Measurements from ENCODE around the gene PACS1.

Gene PACS1

GRCh38 chr11:66267379-66268243 is 197.5 kb downstream of the PACS1 start:
- Histone ChIP-seq H3K9me2 (replicated peaks; ENCODE audit: control insufficient read depth, low read length) (no peaks in the 10 kb centered on the region), H3K9me3 (ENCODE audit: control insufficient read depth, insufficient read depth, low read length) (no peaks in the 10 kb centered on the region), H3F3A (ENCODE audit: control insufficient read depth, insufficient read depth) (peaks cover 5% of the 10 kb centered on the region), H3K79me2 (ENCODE audit: control insufficient read depth, low read length) (peaks cover 26% of the 10 kb centered on the region), H3K27me3 (ENCODE audit: control insufficient read depth, low read length) (no peaks in the 10 kb centered on the region), H3K4me1 (ENCODE audit: control insufficient read depth, low read length) (peaks cover 20% of the 10 kb centered on the region), H3K4me3 (ENCODE audit: low read length) (peak overlapping the region; percentile 96), H4K20me1 (ENCODE audit: control insufficient read depth, insufficient read depth, low read depth, low read length) (peaks cover 5% of the 10 kb centered on the region), H3K36me3 (ENCODE audit: control insufficient read depth, low read length) (peaks cover 73% of the 10 kb centered on the region), H3K27ac (ENCODE audit: low read depth, low read length) (peak overlapping the region; percentile 82), H3K4me2 (ENCODE audit: low read length) (peak overlapping the region; percentile 64)
- TF ChIP-seq, protein P1, sequence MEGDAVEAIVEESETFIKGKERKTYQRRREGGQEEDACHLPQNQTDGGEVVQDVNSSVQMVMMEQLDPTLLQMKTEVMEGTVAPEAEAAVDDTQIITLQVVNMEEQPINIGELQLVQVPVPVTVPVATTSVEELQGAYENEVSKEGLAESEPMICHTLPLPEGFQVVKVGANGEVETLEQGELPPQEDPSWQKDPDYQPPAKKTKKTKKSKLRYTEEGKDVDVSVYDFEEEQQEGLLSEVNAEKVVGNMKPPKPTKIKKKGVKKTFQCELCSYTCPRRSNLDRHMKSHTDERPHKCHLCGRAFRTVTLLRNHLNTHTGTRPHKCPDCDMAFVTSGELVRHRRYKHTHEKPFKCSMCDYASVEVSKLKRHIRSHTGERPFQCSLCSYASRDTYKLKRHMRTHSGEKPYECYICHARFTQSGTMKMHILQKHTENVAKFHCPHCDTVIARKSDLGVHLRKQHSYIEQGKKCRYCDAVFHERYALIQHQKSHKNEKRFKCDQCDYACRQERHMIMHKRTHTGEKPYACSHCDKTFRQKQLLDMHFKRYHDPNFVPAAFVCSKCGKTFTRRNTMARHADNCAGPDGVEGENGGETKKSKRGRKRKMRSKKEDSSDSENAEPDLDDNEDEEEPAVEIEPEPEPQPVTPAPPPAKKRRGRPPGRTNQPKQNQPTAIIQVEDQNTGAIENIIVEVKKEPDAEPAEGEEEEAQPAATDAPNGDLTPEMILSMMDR (IDR thresholded peaks at IDR 0.05; ENCODE audit: low read depth, low read length, poor library complexity, severe bottlenecking), result peak; percentile 17
- no peak for TF ChIP-seq EZH2phosphoT487 (IDR thresholded peaks at IDR 0.05; ENCODE audit: borderline replicate concordance, low read length)

DNA sequence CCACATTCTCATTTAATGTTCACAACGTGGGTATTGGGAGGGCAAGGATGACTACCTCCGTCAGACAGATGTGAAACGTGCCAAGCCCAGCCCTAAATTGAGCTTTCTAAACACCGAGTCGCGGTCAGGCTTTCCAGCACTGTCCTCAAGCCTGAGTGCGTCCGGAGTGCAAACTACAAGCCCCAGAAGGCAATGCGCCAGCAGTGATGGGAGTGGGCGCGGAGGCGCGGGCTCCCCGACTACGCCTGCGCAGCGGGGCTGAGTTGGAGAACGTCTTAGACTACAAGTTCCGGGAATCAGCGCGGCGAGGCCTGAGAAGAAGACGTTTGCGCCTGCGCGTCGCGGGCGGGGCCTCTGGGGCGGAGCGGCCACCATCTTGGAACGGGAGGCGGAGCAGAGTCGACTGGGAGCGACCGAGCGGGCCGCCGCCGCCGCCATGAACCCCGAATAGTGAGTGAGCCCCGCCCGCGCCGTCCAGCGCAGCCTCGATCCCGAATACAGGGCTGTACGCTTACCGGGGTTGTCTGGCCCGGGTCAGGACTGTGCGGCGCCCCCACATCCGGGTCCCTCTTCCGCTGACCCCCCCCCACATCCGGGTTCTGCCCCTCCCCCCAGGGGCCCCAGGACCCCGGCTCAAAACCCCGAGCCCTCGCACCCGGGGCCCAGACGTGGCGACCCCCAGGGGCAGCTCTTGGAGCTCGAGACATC is 198.3 kb downstream of the PACS1 start, which contains the start of gene RAB1B:
RAB1B (plus strand) TSS at position 396 of the 708 bp plus-strand sequence; CDS start at position 437, 41 bp downstream.
- no peaks in the 10 kb centered on the region for H3K9me2 ChIP-seq (replicated peaks; ENCODE audit: control insufficient read depth, low read length)
- H3F3A ChIP-seq (ENCODE audit: control insufficient read depth, insufficient read depth), result peaks cover 5% of the 10 kb centered on the region
- TF ChIP-seq, protein P1 (IDR thresholded peaks at IDR 0.05; ENCODE audit: low read depth, low read length, poor library complexity, severe bottlenecking), result no peak
- no peak for TF ChIP-seq EZH2phosphoT487 (IDR thresholded peaks at IDR 0.05; ENCODE audit: borderline replicate concordance, low read length)
- no peaks in the 10 kb centered on the region for H3K9me3 ChIP-seq (ENCODE audit: control insufficient read depth, insufficient read depth, low read length)
- peak within 1 kb of the TSS; percentile 64 for H3K4me2 ChIP-seq (ENCODE audit: low read length)
- peaks cover 26% of the 10 kb centered on the region for H3K79me2 ChIP-seq (ENCODE audit: control insufficient read depth, low read length)
- no peaks in the 10 kb centered on the region for H3K27me3 ChIP-seq (ENCODE audit: control insufficient read depth, low read length)
- H3K27ac ChIP-seq (ENCODE audit: low read depth, low read length), result peak within 1 kb of the TSS; percentile 82
- H3K4me3 ChIP-seq (ENCODE audit: low read length), result peak within 1 kb of the TSS; percentile 96
- H4K20me1 ChIP-seq (ENCODE audit: control insufficient read depth, insufficient read depth, low read depth, low read length), result peaks cover 5% of the 10 kb centered on the region
- peaks cover 20% of the 10 kb centered on the region for H3K4me1 ChIP-seq (ENCODE audit: control insufficient read depth, low read length)
- H3K36me3 ChIP-seq (ENCODE audit: control insufficient read depth, low read length), result peaks cover 73% of the 10 kb centered on the region

DNA sequence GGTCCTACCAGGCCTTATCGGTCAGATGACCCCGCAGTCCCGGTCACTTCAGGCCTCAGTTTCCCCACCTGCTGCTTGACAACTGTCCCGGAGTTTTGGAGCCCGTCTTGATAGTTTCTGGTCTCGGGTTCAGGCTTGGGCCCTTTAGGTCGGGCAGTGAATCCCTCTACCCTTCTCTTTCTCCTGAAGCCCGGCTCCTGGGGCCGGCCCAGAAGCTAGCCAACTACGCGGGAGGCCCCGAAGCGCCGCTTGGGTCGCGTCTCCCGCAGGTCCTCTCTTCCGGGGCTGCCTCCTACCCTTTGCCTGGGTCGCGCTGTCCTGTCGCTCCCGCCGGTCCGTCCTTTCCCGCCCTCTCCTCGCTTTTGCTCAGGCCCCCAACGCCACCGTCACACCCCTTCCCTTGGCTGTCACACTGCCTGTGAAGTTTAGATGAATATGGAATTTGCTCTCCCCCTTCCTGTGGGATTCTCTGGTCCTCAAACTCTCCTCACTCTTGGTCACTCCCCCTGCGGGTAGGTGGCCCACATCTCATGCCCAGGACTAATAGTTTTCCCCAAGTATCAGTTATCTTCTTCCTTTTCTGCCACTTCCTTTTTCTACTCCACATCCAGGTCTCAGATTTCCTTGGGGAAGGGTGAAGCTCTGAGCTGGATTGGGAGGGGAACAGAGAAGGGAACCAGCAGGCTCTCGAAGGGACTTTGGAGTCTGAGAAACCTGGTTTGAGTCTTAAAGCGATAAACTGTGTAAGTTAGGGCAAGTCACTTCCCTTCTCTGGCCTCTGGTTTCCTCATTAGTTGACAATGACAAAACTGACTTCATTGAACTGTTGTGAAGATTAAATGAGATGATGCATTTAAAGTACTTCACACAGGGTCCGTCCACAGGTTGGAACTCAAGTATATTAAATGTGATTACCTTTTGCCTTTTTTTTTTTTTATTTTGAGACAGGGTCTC is 199.2 kb downstream of the PACS1 start:
- H3K4me2 ChIP-seq (ENCODE audit: low read length), result peak overlapping the region; percentile 64
- peak overlapping the region; percentile 96 for H3K4me3 ChIP-seq (ENCODE audit: low read length)
- no peaks in the 10 kb centered on the region for H3K9me3 ChIP-seq (ENCODE audit: control insufficient read depth, insufficient read depth, low read length)
- no peaks in the 10 kb centered on the region for H3K27me3 ChIP-seq (ENCODE audit: control insufficient read depth, low read length)
- H3K79me2 ChIP-seq (ENCODE audit: control insufficient read depth, low read length), result peaks cover 26% of the 10 kb centered on the region
- peaks cover 5% of the 10 kb centered on the region for H4K20me1 ChIP-seq (ENCODE audit: control insufficient read depth, insufficient read depth, low read depth, low read length)
- peak overlapping the region; percentile 82 for H3K27ac ChIP-seq (ENCODE audit: low read depth, low read length)
- H3K9me2 ChIP-seq (replicated peaks; ENCODE audit: control insufficient read depth, low read length), result no peaks in the 10 kb centered on the region
- H3K4me1 ChIP-seq (ENCODE audit: control insufficient read depth, low read length), result peaks cover 20% of the 10 kb centered on the region
- no peak for TF ChIP-seq EZH2phosphoT487 (IDR thresholded peaks at IDR 0.05; ENCODE audit: borderline replicate concordance, low read length)
- TF ChIP-seq, protein P1 (IDR thresholded peaks at IDR 0.05; ENCODE audit: low read depth, low read length, poor library complexity, severe bottlenecking), result peak; percentile 38
- H3F3A ChIP-seq (ENCODE audit: control insufficient read depth, insufficient read depth), result peaks cover 5% of the 10 kb centered on the region
- peaks cover 72% of the 10 kb centered on the region for H3K36me3 ChIP-seq (ENCODE audit: control insufficient read depth, low read length)
